CD4-positive, alpha-beta memory T cell (primary cell): ENCODE data around the gene PLA2G4F. TPM values are rescaled to one million over a fixed set of nuclear protein-coding genes. Genes with fewer than 3 reads are reported as not detected.

Source experiments
- CTCF ChIA-PET: fragments of 350-600 bp; sonication (Branson Sonifier 250); formaldehyde crosslinking; loops from one replicate; lab custom pipeline; 2021; ENCODE audit warnings: inconsistent platforms; ENCODE audit not compliant: partially characterized antibody; lab: Charles Lee
- POLR2A ChIA-PET: fragments of 350-600 bp; sonication (Branson Sonifier 250); formaldehyde crosslinking; loops from one replicate; lab custom pipeline; 2021; ENCODE audit not compliant: partially characterized antibody; lab: Charles Lee
- DNase-seq, 5 donors: peaks; one replicate each; pipeline versions ENCODE4 v3.0.0 to v3.0.0-alpha.2; 2020 to 2022; ENCODE audit warnings: mixed read lengths in 1 of 5
- H3K27ac ChIP-seq: one replicate; pipeline ENCODE4 v1.7.0; 2013; ENCODE audit warnings: low read depth, low read length
- H3K27me3 ChIP-seq: 2 replicates; pipeline ENCODE4 v1.7.0; 2013; ENCODE audit warnings: mild to moderate bottlenecking, low read length, moderate library complexity; ENCODE audit not compliant: insufficient read depth
- H3K36me3 ChIP-seq: 2 replicates; pipeline ENCODE4 v1.7.0; 2013; ENCODE audit warnings: mild to moderate bottlenecking, low read length, moderate library complexity; ENCODE audit not compliant: insufficient read depth
- H3K4me1 ChIP-seq: 2 replicates; pipeline ENCODE4 v1.7.0; 2013; ENCODE audit warnings: mild to moderate bottlenecking, low read length, moderate library complexity; ENCODE audit not compliant: insufficient read depth
- H3K4me3 ChIP-seq, 2 donors: one replicate each; pipeline ENCODE4 v1.7.0; 2013; ENCODE audit warnings: low read length in 2 of 2, mild to moderate bottlenecking in 1 of 2
- H3K9me3 ChIP-seq, 2 donors: one replicate each; pipeline ENCODE4 v1.7.0; 2013; ENCODE audit warnings: low read length in 2 of 2, control low read depth in 1 of 2; ENCODE audit not compliant: control insufficient read depth in 1 of 2
- H3K27ac Mint-ChIP-seq, 7 donors: one replicate each; pipeline ENCODE4 v1.8.0; 2020 to 2021; ENCODE audit warnings: mixed read lengths in 7 of 7, mild to moderate bottlenecking in 6 of 7, inconsistent platforms in 3 of 7, moderate library complexity in 3 of 7
- H3K27me3 Mint-ChIP-seq, 2 donors: one replicate each; pipeline ENCODE4 v1.8.0; 2020 to 2021; ENCODE audit warnings: mixed read lengths in 2 of 2
- H3K36me3 Mint-ChIP-seq, 2 donors: one replicate each; pipeline ENCODE4 v1.8.0; 2020 to 2021; ENCODE audit warnings: mixed read lengths in 2 of 2, inconsistent platforms in 1 of 2, mild to moderate bottlenecking in 1 of 2
- H3K4me1 Mint-ChIP-seq, 4 donors: one replicate each; pipeline ENCODE4 v1.8.0; 2020 to 2021; ENCODE audit warnings: mixed read lengths in 4 of 4, mild to moderate bottlenecking in 1 of 4
- H3K4me3 Mint-ChIP-seq, 8 donors: one replicate each; pipeline ENCODE4 v1.8.0; 2020 to 2021; ENCODE audit warnings: mixed read lengths in 8 of 8, mild to moderate bottlenecking in 7 of 8, moderate library complexity in 6 of 8, inconsistent platforms in 3 of 8
- H3K9me3 Mint-ChIP-seq, 8 donors: one replicate each; pipeline ENCODE4 v1.8.0; 2020 to 2021; ENCODE audit warnings: mixed read lengths in 8 of 8, mild to moderate bottlenecking in 5 of 8, inconsistent platforms in 3 of 8, moderate library complexity in 1 of 8
- intact Hi-C: fragments of 100-400 bp; cut with micrococcal nuclease; formaldehyde crosslinking; loops from one replicate; pipeline ENCODE4 v1.15.1; 2023
- polyA plus RNA-seq, 2 donors: library from polyadenylated mRNA; unstranded; fragments of 300-500 nt; fragmentation: Illumina TruSeq; gene quantifications; one replicate each; pipeline ENCODE4 v1.2.3, GENCODE V29; 2021
- total RNA-seq, 2 experiments: library from RNA; stranded (reverse); gene quantifications; one replicate each; pipeline ENCODE4 v1.2.3, GENCODE V29; 2021

PLA2G4F gene
- total and polyA plus RNA-seq, 4 experiments from 2014 or later: not detected

DNA sequence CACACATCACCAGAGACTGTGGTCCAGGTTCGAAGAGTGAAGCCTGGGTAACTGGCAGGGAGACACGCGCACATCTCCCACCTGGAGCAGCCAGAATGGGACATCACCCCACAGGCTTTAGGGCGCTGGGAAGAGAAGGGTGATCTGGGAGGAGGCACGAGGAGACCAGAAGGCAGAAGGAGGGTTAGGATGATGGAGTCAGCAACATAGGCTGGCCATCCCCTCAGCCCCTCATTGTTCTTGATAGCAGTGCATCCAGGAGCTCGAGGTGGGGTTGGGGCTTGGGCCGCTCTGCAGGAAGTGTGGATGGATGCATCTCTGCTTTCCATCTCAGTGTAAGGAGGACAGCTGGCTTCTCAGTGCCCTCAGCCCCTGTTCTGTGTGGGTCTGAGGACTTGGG lies 15.2 kb downstream of the PLA2G4F start:
- intact Hi-C loops: no loop called here
- H3K4me3 ChIP-seq: no peak overlapping the region
- ChIA-PET POLR2A (no interaction called here), CTCF (no interaction called here)
- Mint-ChIP-seq H3K9me3 (no peaks in the 10 kb centered on the region), H3K4me3 (no peak overlapping the region), H3K36me3 (no peaks in the 10 kb centered on the region), H3K27me3 (peaks cover 2 to 4% of the 10 kb centered on the region in 2 donors), H3K4me1 (peaks cover 0 to 2% (median 0%) of the 10 kb centered on the region in 4 donors), H3K27ac (peak overlapping the region in 1 of 7 donors; percentile 62)
- H3K27me3 ChIP-seq: no peaks in the 10 kb centered on the region
- no peak overlapping the region for H3K27ac ChIP-seq
- no peaks in the 10 kb centered on the region for H3K36me3 ChIP-seq
- H3K9me3 ChIP-seq: no peaks in the 10 kb centered on the region
- DNase-seq: no peak
- H3K4me1 ChIP-seq: no peaks in the 10 kb centered on the region

DNA sequence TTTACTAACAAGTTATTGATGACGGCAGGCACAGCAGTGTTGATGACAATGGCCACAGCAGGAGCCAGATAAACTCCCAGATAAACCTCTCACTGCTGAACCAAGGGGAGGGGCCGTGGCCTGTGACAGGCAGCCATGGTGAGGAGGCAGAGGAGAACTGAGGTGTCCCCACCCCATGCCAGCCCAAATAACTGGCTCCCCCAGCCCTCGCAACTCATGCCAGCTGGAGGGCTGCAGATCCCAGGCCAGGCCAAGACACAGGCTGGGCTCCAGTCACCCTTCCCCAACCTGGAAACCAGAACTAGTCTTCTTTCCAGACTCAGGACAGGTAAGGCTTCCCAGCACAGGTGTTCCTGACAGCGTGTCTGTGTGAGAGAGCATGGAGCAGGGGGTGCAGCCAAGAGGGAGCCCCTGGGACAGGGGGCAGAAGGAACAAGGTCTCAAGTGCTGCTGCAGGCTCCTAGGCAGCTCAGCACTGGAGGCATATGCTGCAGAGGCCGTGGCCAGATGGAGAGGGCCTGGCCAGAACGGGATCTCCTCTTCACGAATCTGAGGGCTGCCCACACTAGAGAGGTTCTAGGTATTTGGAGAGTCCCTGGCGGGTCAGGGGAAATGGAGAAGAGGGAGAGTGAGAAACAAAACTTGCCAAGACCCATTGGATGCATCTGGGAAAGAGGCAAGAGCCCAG lies 15.9 kb downstream of the PLA2G4F start:
- intact Hi-C loops: no loop called here
- no peak overlapping the region for H3K4me3 Mint-ChIP-seq

DNA sequence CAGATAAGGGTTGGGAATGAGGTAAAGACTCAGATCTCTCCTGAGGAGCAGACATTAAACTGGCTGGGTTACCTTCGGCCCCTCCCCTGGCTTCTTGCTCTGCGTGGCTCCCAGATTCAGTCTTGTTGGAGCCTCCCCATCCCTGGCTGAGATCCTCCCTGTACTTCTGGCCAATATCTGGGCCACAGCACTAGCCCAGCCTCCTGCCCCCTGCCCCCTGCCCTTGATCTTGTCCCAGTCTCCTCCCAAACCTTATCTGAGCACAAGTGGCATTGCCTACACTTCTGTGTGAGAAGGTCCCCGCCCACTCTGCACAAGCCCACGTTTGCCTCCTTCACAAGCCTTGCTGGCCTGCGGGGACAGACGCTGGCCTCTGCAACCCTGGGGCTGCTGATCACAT lies 16.8 kb downstream of the PLA2G4F start:
- POLR2A ChIA-PET: interaction anchor here (0.6 kb wide), 1 partner anchor 227 kb away, joined by 3 read pairs; no protein-coding TSS in a partner anchor
- intact Hi-C loops: no loop called here
- no peak for DNase-seq
- Mint-ChIP-seq H3K9me3 (no peaks in the 10 kb centered on the region), H3K36me3 (no peaks in the 10 kb centered on the region), H3K4me1 (peaks cover 0 to 3% (median 0%) of the 10 kb centered on the region in 4 donors), H3K27me3 (peaks cover 0 to 2% of the 10 kb centered on the region in 2 donors), H3K27ac (no peak overlapping the region), H3K4me3 (no peak overlapping the region)
- H3K4me3 ChIP-seq: no peak overlapping the region
- H3K36me3 ChIP-seq: no peaks in the 10 kb centered on the region
- no peaks in the 10 kb centered on the region for H3K9me3 ChIP-seq
- no peaks in the 10 kb centered on the region for H3K27me3 ChIP-seq
- no peaks in the 10 kb centered on the region for H3K4me1 ChIP-seq
- CTCF ChIA-PET: interaction anchor here (0.6 to 2.5 kb wide), 7 partner anchors 9 to 739 kb away, joined by 3 to 14 read pairs (median 4); no protein-coding TSS in a partner anchor
- no peak overlapping the region for H3K27ac ChIP-seq

More for the DNA sequence above, 15.9 kb downstream of the PLA2G4F start:
- H3K4me1 Mint-ChIP-seq: peaks cover 0 to 3% (median 0%) of the 10 kb centered on the region in 4 donors
- H3K27me3 Mint-ChIP-seq: peaks cover 2 to 4% of the 10 kb centered on the region in 2 donors
- DNase-seq: no peak
- Histone ChIP-seq H3K9me3 (no peaks in the 10 kb centered on the region), H3K4me1 (no peaks in the 10 kb centered on the region), H3K4me3 (no peak overlapping the region), H3K27ac (no peak overlapping the region), H3K36me3 (no peaks in the 10 kb centered on the region), H3K27me3 (no peaks in the 10 kb centered on the region)
- CTCF ChIA-PET: no interaction called here
- H3K9me3 Mint-ChIP-seq: no peaks in the 10 kb centered on the region
- POLR2A ChIA-PET: no interaction called here
- peak overlapping the region in 1 of 7 donors; percentile 62 for H3K27ac Mint-ChIP-seq
- no peaks in the 10 kb centered on the region for H3K36me3 Mint-ChIP-seq

DNA sequence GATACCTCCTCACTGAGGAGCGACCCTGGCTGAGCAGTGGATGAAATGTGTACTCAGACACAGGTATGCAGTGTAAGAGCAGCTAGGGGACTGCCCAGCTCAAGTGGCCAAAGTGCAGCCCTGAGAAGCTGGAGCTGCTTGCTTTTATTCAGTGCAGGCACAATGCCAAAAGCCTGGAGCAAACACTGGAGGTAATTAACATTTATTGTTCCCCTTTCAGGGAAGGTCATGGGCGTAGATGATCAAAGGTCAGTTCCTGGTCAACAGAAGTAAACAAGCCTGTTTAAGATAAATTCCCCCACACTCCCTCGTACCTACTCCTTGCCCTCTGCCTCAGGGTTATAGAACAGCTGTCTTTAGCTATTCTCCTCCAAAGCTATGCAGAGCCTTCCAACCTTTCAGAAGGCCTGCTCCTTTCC lies 17.5 kb downstream of the PLA2G4F start:
- H3K27ac Mint-ChIP-seq: peak overlapping the region in 2 of 7 donors; percentile 48 to 66
- no peaks in the 10 kb centered on the region for H3K9me3 ChIP-seq
- no peak overlapping the region for H3K4me3 Mint-ChIP-seq
- peaks cover 0 to 3% (median under 1%) of the 10 kb centered on the region in 4 donors for H3K4me1 Mint-ChIP-seq
- H3K27ac ChIP-seq: no peak overlapping the region
- ChIA-PET CTCF (interaction anchor here (0.8 to 2.5 kb wide), 11 partner anchors 8 to 154 kb away, joined by 3 to 14 read pairs (median 4); no protein-coding TSS in a partner anchor), POLR2A (no interaction called here)
- no peaks in the 10 kb centered on the region for H3K36me3 ChIP-seq
- no peaks in the 10 kb centered on the region for H3K27me3 ChIP-seq
- H3K4me1 ChIP-seq: no peaks in the 10 kb centered on the region
- DNase-seq: no peak
- peaks cover 2% of the 10 kb centered on the region in 2 donors for H3K27me3 Mint-ChIP-seq
- intact Hi-C loops: no loop called here
- H3K4me3 ChIP-seq: no peak overlapping the region
- H3K9me3 Mint-ChIP-seq: no peaks in the 10 kb centered on the region
- H3K36me3 Mint-ChIP-seq: no peaks in the 10 kb centered on the region

DNA sequence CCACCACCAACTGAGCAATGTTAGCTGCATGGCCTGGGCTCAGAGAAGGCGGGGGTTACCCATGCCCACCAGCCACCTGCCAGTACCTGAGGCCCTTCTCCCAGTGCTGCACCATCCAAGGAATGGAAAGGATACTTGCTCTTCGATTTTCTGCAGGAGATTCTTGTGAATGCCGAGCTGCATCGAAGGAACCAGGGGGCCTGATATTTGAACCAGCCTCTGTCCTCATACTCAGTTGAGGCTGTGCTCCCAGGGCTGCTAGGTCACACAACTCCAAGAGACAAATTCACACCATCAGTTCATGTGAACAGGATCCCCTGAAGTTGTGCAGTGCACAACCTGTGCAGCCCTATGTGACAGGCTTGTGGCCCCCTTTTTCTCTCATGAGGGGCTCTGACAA lies 18.0 kb downstream of the PLA2G4F start:
- Mint-ChIP-seq H3K4me1 (peaks cover 0 to 3% (median under 1%) of the 10 kb centered on the region in 4 donors), H3K36me3 (no peaks in the 10 kb centered on the region), H3K9me3 (no peaks in the 10 kb centered on the region), H3K4me3 (no peak overlapping the region), H3K27me3 (peaks cover 2 to 3% of the 10 kb centered on the region in 2 donors), H3K27ac (no peak overlapping the region)
- no peak overlapping the region for H3K27ac ChIP-seq
- no peak overlapping the region for H3K4me3 ChIP-seq
- CTCF ChIA-PET: interaction anchor here (0.6 to 2.5 kb wide), 13 partner anchors 8 to 885 kb away, joined by 3 to 14 read pairs (median 4); no protein-coding TSS in a partner anchor
- POLR2A ChIA-PET: no interaction called here
- no peaks in the 10 kb centered on the region for H3K36me3 ChIP-seq
- no peaks in the 10 kb centered on the region for H3K27me3 ChIP-seq
- no peaks in the 10 kb centered on the region for H3K4me1 ChIP-seq
- intact Hi-C loops: no loop called here
- no peak for DNase-seq
- H3K9me3 ChIP-seq: no peaks in the 10 kb centered on the region

DNA sequence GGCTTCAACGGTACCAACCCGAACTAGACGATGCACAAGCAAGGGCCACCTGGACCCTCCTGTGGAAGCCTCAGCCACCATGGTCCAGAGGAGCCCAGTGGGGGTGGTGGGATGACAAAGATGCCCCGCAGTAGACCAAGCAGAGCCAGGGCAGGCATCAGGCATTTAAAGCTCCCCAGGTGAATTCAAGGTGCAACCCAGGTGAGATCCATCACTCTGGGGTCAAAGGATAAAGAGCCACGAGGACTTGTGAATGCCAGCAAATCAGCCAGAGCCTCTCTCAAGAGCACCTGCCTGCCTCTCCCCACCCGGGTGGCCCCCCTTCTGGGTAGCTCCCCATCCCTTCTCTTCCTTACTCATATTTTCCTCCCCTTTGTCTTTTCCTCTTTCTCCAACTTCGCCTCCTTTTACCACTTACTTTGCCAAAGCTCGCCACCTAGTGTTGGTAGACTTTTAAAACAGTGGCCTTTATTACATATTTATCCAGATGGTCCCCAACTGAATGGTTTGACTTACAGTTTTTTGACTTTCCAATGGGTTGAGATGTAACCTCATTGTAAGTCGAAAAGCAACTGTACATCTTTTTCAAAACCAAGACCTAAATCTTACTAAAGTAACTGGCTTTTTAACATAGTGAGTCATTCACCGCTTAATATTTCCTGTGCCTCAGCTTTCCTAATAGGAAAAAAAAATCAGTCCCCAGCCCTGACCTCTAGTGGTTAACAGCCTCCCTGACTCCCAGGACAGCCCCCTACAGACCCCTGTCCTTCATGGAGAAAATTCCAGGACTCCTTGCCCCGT lies 18.8 kb downstream of the PLA2G4F start:
- Histone ChIP-seq H3K4me1 (no peaks in the 10 kb centered on the region), H3K27me3 (no peaks in the 10 kb centered on the region), H3K27ac (no peak overlapping the region), H3K4me3 (no peak overlapping the region), H3K9me3 (no peaks in the 10 kb centered on the region), H3K36me3 (no peaks in the 10 kb centered on the region)
- peak overlapping the region in 2 of 7 donors; percentile 2 to 14 for H3K27ac Mint-ChIP-seq
- H3K27me3 Mint-ChIP-seq: peaks cover 2 to 3% of the 10 kb centered on the region in 2 donors
- H3K4me3 Mint-ChIP-seq: peak overlapping the region in 1 of 8 donors; percentile 47
- peaks cover 0 to 3% (median under 1%) of the 10 kb centered on the region in 4 donors for H3K4me1 Mint-ChIP-seq
- ChIA-PET POLR2A (no interaction called here), CTCF (interaction anchor here (0.6 to 2.5 kb wide), 13 partner anchors 7 to 885 kb away, joined by 3 to 14 read pairs (median 4); no protein-coding TSS in a partner anchor)
- H3K9me3 Mint-ChIP-seq: no peaks in the 10 kb centered on the region
- H3K36me3 Mint-ChIP-seq: no peaks in the 10 kb centered on the region
- intact Hi-C loops: no loop called here
- peak in 4 of 5 donors; percentile 9 to 21 (median 12) for DNase-seq

DNA sequence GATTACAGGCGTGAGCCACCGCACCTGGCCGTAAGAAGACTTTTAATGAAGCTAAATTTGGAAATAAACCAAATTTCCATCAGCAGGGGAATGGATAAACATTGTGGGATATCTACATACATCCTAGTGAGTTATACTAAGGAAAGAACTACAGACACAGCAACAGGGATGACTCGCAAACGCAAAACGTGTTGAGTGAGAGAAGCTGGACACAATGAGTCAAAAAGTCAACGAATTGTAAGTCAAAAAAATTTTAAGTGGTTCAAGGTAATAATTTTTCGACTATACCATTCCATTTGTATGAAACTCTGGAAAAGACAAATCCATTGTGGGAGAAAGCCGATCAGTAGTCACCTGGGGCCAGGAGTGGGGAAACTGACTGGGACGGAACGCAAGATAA lies 19.9 kb downstream of the PLA2G4F start:
- no peak for DNase-seq
- H3K4me1 ChIP-seq: no peaks in the 10 kb centered on the region
- no peak overlapping the region for H3K4me3 ChIP-seq
- intact Hi-C loops: no loop called here
- POLR2A ChIA-PET: no interaction called here
- no peaks in the 10 kb centered on the region for H3K36me3 Mint-ChIP-seq
- H3K27ac ChIP-seq: no peak overlapping the region
- H3K27me3 ChIP-seq: no peaks in the 10 kb centered on the region
- H3K27ac Mint-ChIP-seq: no peak overlapping the region
- peaks cover 0 to 3% (median under 1%) of the 10 kb centered on the region in 4 donors for H3K4me1 Mint-ChIP-seq
- no peaks in the 10 kb centered on the region for H3K9me3 Mint-ChIP-seq
- no peaks in the 10 kb centered on the region for H3K36me3 ChIP-seq
- peaks cover 3% of the 10 kb centered on the region in 2 donors for H3K27me3 Mint-ChIP-seq
- no peak overlapping the region for H3K4me3 Mint-ChIP-seq
- CTCF ChIA-PET: interaction anchor here (1.2 to 1.5 kb wide), 2 partner anchors 32 to 156 kb away, joined by 3 read pairs; no protein-coding TSS in a partner anchor
- H3K9me3 ChIP-seq: no peaks in the 10 kb centered on the region
